HG02973 (cell line): ENCODE results near the gene KCP.

Experiments
- ATAC-seq: cut with Tn5 transposase; IDR thresholded peaks from one replicate; pipeline ENCODE4 v1.9.1; 2021; ENCODE audit warnings: moderate library complexity; ENCODE audit not compliant: unreplicated experiment

The KCP gene

GRCh38 chr7:128842674-128843641 lies 67.6 kb downstream of the KCP start:
- no peak for ATAC-seq

GRCh38 chr7:128841921-128842673 lies 68.4 kb downstream of the KCP start:
- no peak for ATAC-seq

- ATAC-seq: no peak
Observed at GRCh38 chr7:128841171-128841690, 69.3 kb downstream of the KCP start.

GRCh38 chr7:128840326-128841170 lies 70.0 kb downstream of the KCP start:
- no peak for ATAC-seq

GRCh38 chr7:128839751-128840177 lies 70.7 kb downstream of the KCP start:
- no peak for ATAC-seq

- ATAC-seq: no peak
Observed at GRCh38 chr7:128838981-128839731, 71.4 kb downstream of the KCP start.

GRCh38 chr7:128838109-128838779 lies 72.3 kb downstream of the KCP start:
- ATAC-seq: no peak

GRCh38 chr7:128837521-128837921 lies 73.0 kb downstream of the KCP start:
- no peak for ATAC-seq

GRCh38 chr7:128836729-128837348 lies 73.7 kb downstream of the KCP start:
- no peak for ATAC-seq

- ATAC-seq: no peak
Observed at GRCh38 chr7:128835790-128836641, 74.5 kb downstream of the KCP start.

- ATAC-seq: no peak
Observed at GRCh38 chr7:128835231-128835751, 75.2 kb downstream of the KCP start.

GRCh38 chr7:128833946-128834325 lies 76.6 kb downstream of the KCP start:
- ATAC-seq: no peak

GRCh38 chr7:128833148-128833945 lies 77.2 kb downstream of the KCP start:
- no peak for ATAC-seq

GRCh38 chr7:128832880-128833147 lies 77.7 kb downstream of the KCP start:
- ATAC-seq: no peak

GRCh38 chr7:128831994-128832879 lies 78.3 kb downstream of the KCP start:
- no peak for ATAC-seq
